GM12878 (cell line): Measurements from ENCODE around the gene EEF1G. TPM values are rescaled to one million over a fixed set of nuclear protein-coding genes. Genes with fewer than 3 reads are reported as not detected.
A peak's percentile ranks its signal among the peaks of the same experiment; 100 is the strongest.

Experiments used
- ATAC-seq: fragments of 200-7000 bp; cut with Tn5 transposase; 3 replicates; pipeline ENCODE4 v1.9.1; 2020; ENCODE audit warnings: mild to moderate bottlenecking, moderate library complexity
- BruUV-seq: library from RNA; stranded (reverse); fragments of 400-500 nt; replicated peaks from 2 replicates; lab custom pipeline; 2021; lab: Mats Ljungman, UMichigan
- CTCF ChIA-PET: fragments of 300-600 bp; sonication (Branson Sonifier 250); formaldehyde crosslinking; extraction: SDS; loops from one replicate; lab custom pipeline; 2021; ENCODE audit warnings: inconsistent platforms; lab: Yijun Ruan, JAX
- POLR2A ChIA-PET: fragments of 350-600 bp; formaldehyde crosslinking; extraction: SDS; loops from one replicate; lab custom pipeline; 2021; ENCODE audit warnings: inconsistent platforms; lab: Charles Lee
- RAD21 ChIA-PET: fragments of 300-600 bp; sonication (Branson Sonifier 250); formaldehyde crosslinking; loops from one replicate; lab custom pipeline; 2023; ENCODE audit warnings: antibody characterized with exemption; ENCODE audit not compliant: unreplicated experiment; lab: Charles Lee
- SMC1A ChIA-PET: fragments of 300-600 bp; sonication (Branson Sonifier 250); formaldehyde crosslinking; loops from one replicate; lab custom pipeline; 2023; ENCODE audit not compliant: unreplicated experiment, uncharacterized antibody; lab: Charles Lee
- DNase-seq: peaks from one replicate; pipeline ENCODE4 v3.0.0-alpha.2; 2011; ENCODE audit warnings: low read depth, low spot score
- FAIRE-seq: peaks from 3 replicates; lab custom pipeline; 2011; peaks lifted over from hg19 to GRCh38; lab: Jason Lieb, UNC
- H2AFZ ChIP-seq: 2 replicates; pipeline ENCODE4 v1.6.0; 2011; ENCODE audit warnings: low read depth, low read length, control low read depth; ENCODE audit not compliant: control insufficient read depth
- H3K27ac ChIP-seq: 2 replicates; pipeline ENCODE4 v1.5.1; 2011; ENCODE audit warnings: control low read depth; ENCODE audit not compliant: control insufficient read depth, insufficient read depth
- H3K27me3 ChIP-seq, 2 experiments: replicated peaks in 1 of 2; 2 replicates each; pipeline versions ENCODE4 v1.6.0 to v1.6.1; 2011; ENCODE audit warnings: low read length in 1 of 2; ENCODE audit not compliant: control insufficient read depth in 2 of 2, insufficient read depth in 2 of 2
- H3K36me3 ChIP-seq, 2 experiments: 2 replicates each; pipeline ENCODE4 v1.5.1; 2011; ENCODE audit warnings: low read length in 1 of 2; ENCODE audit not compliant: control insufficient read depth in 2 of 2, insufficient read depth in 2 of 2
- H3K4me1 ChIP-seq: 2 replicates; pipeline ENCODE4 v1.6.1; 2011; ENCODE audit warnings: mild to moderate bottlenecking, low read length, moderate library complexity, mixed read lengths; ENCODE audit not compliant: control insufficient read depth, insufficient read depth
- H3K4me2 ChIP-seq: 2 replicates; pipeline ENCODE4 v1.6.0; 2011; ENCODE audit warnings: control low read depth; ENCODE audit not compliant: control insufficient read depth, insufficient read depth
- H3K4me3 ChIP-seq: fragments of 200-600 bp; sonication (generic); 2 replicates; pipeline ENCODE4 v1.5.1; 2016
- H3K79me2 ChIP-seq: 2 replicates; pipeline ENCODE4 v1.6.0; 2011; ENCODE audit warnings: low read length; ENCODE audit not compliant: control insufficient read depth, insufficient read depth
- H3K9ac ChIP-seq: 2 replicates; pipeline ENCODE4 v1.8.0; 2011; ENCODE audit warnings: low read length, control low read depth, mixed read lengths; ENCODE audit not compliant: control insufficient read depth, insufficient read depth
- H3K9me3 ChIP-seq: replicated peaks from 3 replicates; pipeline ENCODE4 v1.5.1; 2011; ENCODE audit warnings: mild to moderate bottlenecking, low read length; ENCODE audit not compliant: control insufficient read depth, insufficient read depth
- H4K20me1 ChIP-seq: 2 replicates; pipeline ENCODE4 v1.6.0; 2011; ENCODE audit not compliant: control insufficient read depth, insufficient read depth
- GATAD2B ChIP-seq: fragments of 450-650 bp; conservative IDR thresholded peaks from 2 replicates; pipeline ENCODE4 v1.6.1; 2017; ENCODE audit warnings: low read depth, mild to moderate bottlenecking, moderate library complexity
- MYC ChIP-seq: IDR thresholded peaks from 2 replicates; pipeline ENCODE4 v1.6.1; 2011; ENCODE audit warnings: mild to moderate bottlenecking, low read length, moderate library complexity, inconsistent platforms; ENCODE audit not compliant: insufficient read depth, insufficient replicate concordance, insufficient read length, severe bottlenecking
- POLR2A ChIP-seq: IDR thresholded peaks from 2 replicates; pipeline ENCODE4 v1.6.1; 2011; ENCODE audit warnings: low read depth, mild to moderate bottlenecking, low read length
- SRF ChIP-seq, 2 experiments: IDR thresholded peaks; 2 replicates each; pipeline ENCODE4 v1.6.1; 2011; ENCODE audit warnings: low read depth in 2 of 2, low read length in 2 of 2, mild to moderate bottlenecking in 1 of 2, moderate library complexity in 1 of 2
- YY1 ChIP-seq: IDR thresholded peaks from 2 replicates; pipeline ENCODE4 v1.6.1; 2011; ENCODE audit warnings: low read depth, mild to moderate bottlenecking, low read length
- ZNF384 ChIP-seq: IDR thresholded peaks from 2 replicates; pipeline ENCODE4 v1.6.1; 2012; ENCODE audit warnings: low read depth, mild to moderate bottlenecking, low read length, improper control_type of control experiment, borderline replicate concordance
- ZZZ3 ChIP-seq: IDR thresholded peaks from 2 replicates; pipeline ENCODE4 v1.6.1; 2011; ENCODE audit warnings: low read depth; ENCODE audit not compliant: control insufficient read depth, insufficient read length
- WGBS: methylation state at CpG from one replicate; pipeline ENCODE4 v1.1.6; 2016; ENCODE audit warnings: low lambda C conversion rate; ENCODE audit not compliant: insufficient replicate concordance, insufficient coverage; ENCODE audit errors: missing lambda C conversion rate; 5-methylcytosine and 5-hydroxymethylcytosine counted together
- in situ Hi-C: fragments of 300-500 bp; cut with MboI; formaldehyde crosslinking; loops from 9 replicates; pipeline ENCODE4 v1.14.3; 2018; ENCODE audit warnings: mixed read lengths
- intact Hi-C: fragments of 100-400 bp; cut with micrococcal nuclease; formaldehyde crosslinking; loops from one replicate; pipeline ENCODE4 v1.14.2; 2022; ENCODE audit not compliant: unreplicated experiment
- polyA plus RNA-seq, 11 experiments: library from polyadenylated mRNA; depleted of rRNA in 4 of 11; unstranded in 6 of 11; stranded (reverse) in 5 of 11; fragments of >200 nt; fragmentation: Nextera tagmentation in 4 of 11; fragmentation: Illumina TruSeq in 1 of 11; extraction: Ambion mirVana in 4 of 11; extraction: Trizol in 1 of 11; gene quantifications; 1 replicate in 1 of 11; 2 replicates in 10 of 11; pipeline versions ENCODE4 v1.2.1 to v1.2.3, GENCODE V29; 2011 to 2016; ENCODE audit warnings: inconsistent platforms in 2 of 11, missing spikeins in 2 of 11, low read depth in 1 of 11
- total RNA-seq, 4 experiments: library from RNA; depleted of rRNA in 3 of 4; stranded (reverse); fragments of >200 nt in 3 of 4; fragmentation: Illumina TruSeq in 1 of 4; extraction: Trizol in 1 of 4; gene quantifications; 2 replicates each; pipeline versions ENCODE4 v1.2.1 to v1.2.3, GENCODE V29; 2013 to 2021

The EEF1G gene
- total and polyA plus RNA-seq, 10 of the 15 experiments (the other 5 are each of a cell fraction or from before 2014, with no cell fraction given): 850 to 2,739 (median 2,277) TPM

GRCh38 chr11:62558669-62559068 lies 15.0 kb downstream of the EEF1G start:
- no peak for ATAC-seq
- H3K79me2 ChIP-seq: no peaks in the 10 kb centered on the region; the same call in none of the 2 replicates
- in situ Hi-C loops: loop anchor here (10.0 kb wide), 1 partner anchor 134 kb away; no protein-coding TSS in a partner anchor
- BruUV-seq: no TSS peak
- TF ChIP-seq ZZZ3 (no peak), MYC (no peak), ZNF384 (0 out of 2 replicates have a peak, but pooled peaks have one; percentile 32), SRF (IDR thresholded peaks at IDR 0.05; ENCODE audit: low read depth in 2 of 2, low read length in 2 of 2) (no peak), POLR2A (peak; percentile 50), YY1 (no peak), GATAD2B (no peak)
- no peaks in the 10 kb centered on the region for H3K27me3 ChIP-seq
- ChIA-PET SMC1A (interaction anchor here (0.8 to 11.4 kb wide), 15 partner anchors 8 to 214 kb away, joined by 3 to 212 read pairs (median 6); partner anchors contain the start of gene EEF1G), CTCF (interaction anchor here (0.7 to 7.5 kb wide), 17 partner anchors 8 to 219 kb away, joined by 3 to 246 read pairs (median 7); partner anchors contain the start of genes AHNAK and TUT1), POLR2A (interaction anchor here (0.7 to 11.4 kb wide), 7 partner anchors 12 to 134 kb away, joined by 3 to 188 read pairs (median 6); partner anchors contain the start of genes AHNAK, B3GAT3, CSKMT and EEF1G), RAD21 (interaction anchor here (0.6 to 13.9 kb wide), 14 partner anchors 7 to 164 kb away, joined by 3 to 313 read pairs (median 10); partner anchors contain the start of genes AHNAK, C11orf98, CSKMT and EEF1G)
- intact Hi-C loops: no loop called here
- peaks cover 13 to 22% of the 10 kb centered on the region in 2 experiments; a peak in 3 of 4 replicates for H3K36me3 ChIP-seq
- DNase-seq: no peak
- no peak overlapping the region for H3K4me3 ChIP-seq
- peak overlapping the region; percentile 99 for H3K27ac ChIP-seq
- WGBS: 76% methylated on average over 5 of the region's 9 CpGs
- peaks cover 66% of the 10 kb centered on the region for H3K4me1 ChIP-seq
- H3K9me3 ChIP-seq: no peaks in the 10 kb centered on the region
- no peaks in the 10 kb centered on the region for H4K20me1 ChIP-seq
- no peak overlapping the region for H3K9ac ChIP-seq
- H2AFZ ChIP-seq: no peak overlapping the region
- H3K4me2 ChIP-seq: peak overlapping the region; percentile 26; the same call in 1 of the 2 replicates
- FAIRE-seq: no peak
